SJCRH30 (cell line): ENCODE results near the gene SPRED2. TPM values are rescaled to one million over a fixed set of nuclear protein-coding genes. Genes with fewer than 3 reads are reported as not detected.

Source experiments
- DNase-seq, 2 experiments: peaks; one replicate each; pipeline ENCODE4 v3.0.0-alpha.2; 2015 to 2020
- H3K27ac ChIP-seq: fragments of 250-450 bp; sonication (Bioruptor Pico); 2 replicates; pipeline ENCODE4 v1.5.1; 2020; ENCODE audit warnings: mild to moderate bottlenecking, moderate library complexity
- H3K27me3 ChIP-seq: fragments of 250-450 bp; sonication (Bioruptor Pico); 2 replicates; pipeline ENCODE4 v1.5.1; 2020; ENCODE audit warnings: mild to moderate bottlenecking, moderate library complexity
- H3K36me3 ChIP-seq: fragments of 250-450 bp; sonication (Bioruptor Pico); 2 replicates; pipeline ENCODE4 v1.5.1; 2020; ENCODE audit warnings: mild to moderate bottlenecking, moderate library complexity
- H3K4me1 ChIP-seq: fragments of 250-450 bp; sonication (Bioruptor Pico); 2 replicates; pipeline ENCODE4 v1.5.1; 2020; ENCODE audit warnings: mild to moderate bottlenecking, moderate library complexity
- H3K4me3 ChIP-seq: fragments of 250-450 bp; sonication (Bioruptor Pico); 2 replicates; pipeline ENCODE4 v1.5.1; 2020; ENCODE audit warnings: mild to moderate bottlenecking, moderate library complexity
- H3K9me3 ChIP-seq: fragments of 250-450 bp; sonication (Bioruptor Pico); replicated peaks from 2 replicates; pipeline ENCODE4 v1.5.1; 2020; ENCODE audit warnings: mild to moderate bottlenecking, moderate library complexity
- total RNA-seq: library from RNA; depleted of rRNA; stranded (reverse); fragments of >200 nt; shearing (Covaris generic); gene quantifications from 2 replicates; pipeline ENCODE4 v1.2.3, GENCODE V29; 2014

Gene SPRED2
- total RNA-seq, 1 experiment from 2014 or later = 20.8 TPM

DNA sequence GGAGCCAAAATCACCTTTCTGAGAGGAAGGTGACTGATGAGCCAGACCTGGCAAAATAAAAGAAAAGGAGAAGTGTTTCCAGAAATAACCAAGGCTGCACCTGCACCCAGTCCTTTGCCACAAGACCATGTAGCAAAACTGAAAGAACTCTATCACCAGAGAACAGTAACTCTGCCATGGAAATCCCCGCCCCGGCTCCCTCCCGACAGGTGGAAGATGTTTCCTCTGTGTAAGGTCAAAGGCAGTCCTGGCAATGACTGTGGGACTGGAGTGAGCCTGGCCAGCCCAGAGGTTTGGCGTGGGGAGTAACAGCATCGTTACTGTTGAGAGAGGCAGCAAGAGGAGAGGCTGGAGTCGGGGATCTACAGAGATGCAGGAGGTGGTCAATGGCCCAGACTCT, 42.3 kb downstream of the SPRED2 start:
- Histone ChIP-seq H3K9me3 (no peaks in the 10 kb centered on the region), H3K4me1 (no peaks in the 10 kb centered on the region), H3K4me3 (no peak overlapping the region), H3K27ac (no peak overlapping the region), H3K36me3 (no peaks in the 10 kb centered on the region), H3K27me3 (no peaks in the 10 kb centered on the region)
- no peak for DNase-seq

DNA sequence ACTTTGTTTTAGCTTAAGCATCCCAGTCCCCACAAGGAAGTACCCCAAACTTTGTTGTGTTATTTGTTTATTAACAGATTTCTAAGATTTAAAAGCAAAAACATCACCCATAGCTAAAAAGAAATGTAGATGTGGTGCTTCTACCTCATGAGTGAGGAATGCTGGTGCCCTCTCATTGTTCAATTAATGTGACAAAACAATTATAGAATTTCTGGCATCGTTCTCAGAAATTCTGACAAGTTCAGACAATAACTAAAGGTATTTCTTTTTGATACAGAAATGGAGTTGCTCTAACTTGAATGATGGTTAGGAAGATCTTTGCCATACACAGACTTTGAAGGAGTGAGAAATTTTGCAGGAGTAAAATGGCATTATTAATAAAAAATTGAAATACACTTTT, 42.9 kb downstream of the SPRED2 start:
- H3K27ac ChIP-seq = no peak overlapping the region
- DNase-seq = no peak

DNA sequence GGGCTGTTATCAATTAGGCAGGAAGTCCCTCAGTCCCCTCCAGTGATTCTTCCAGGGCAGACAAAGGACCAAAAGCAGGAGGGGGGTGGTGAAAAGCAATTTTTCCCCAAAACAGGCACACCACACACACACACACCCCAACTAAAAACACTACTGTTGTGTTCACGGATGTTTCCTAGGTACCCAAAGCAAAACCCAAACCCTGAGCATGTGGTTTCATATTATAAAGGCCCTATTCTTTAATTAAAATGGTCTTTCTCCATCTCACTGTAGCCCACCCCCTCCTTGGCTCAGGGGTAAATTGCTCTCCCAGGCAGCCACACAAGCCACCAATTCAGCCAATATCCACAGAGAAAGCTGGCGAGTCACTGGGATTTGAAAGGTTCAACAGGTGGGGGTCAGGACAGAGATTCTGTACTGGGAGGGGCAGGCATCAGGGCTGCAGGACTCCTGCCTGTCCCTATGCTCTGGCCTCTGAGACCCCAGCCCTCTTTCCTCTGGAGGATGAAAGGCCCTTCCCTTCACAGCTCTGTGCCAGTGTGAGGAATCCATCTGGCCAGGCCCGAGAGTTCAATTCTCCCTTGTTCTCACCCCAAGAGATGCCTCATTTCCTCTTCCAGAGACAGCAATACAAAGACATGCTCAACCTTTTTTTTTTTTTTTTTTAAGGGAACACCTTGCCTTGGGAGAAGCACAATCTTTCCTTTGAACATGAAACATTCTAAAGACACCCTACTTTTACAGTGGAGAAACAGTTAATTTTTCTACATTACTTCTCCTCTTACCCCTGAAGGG, 43.6 kb downstream of the SPRED2 start:
- H3K36me3 ChIP-seq = no peaks in the 10 kb centered on the region
- no peaks in the 10 kb centered on the region for H3K27me3 ChIP-seq
- no peaks in the 10 kb centered on the region for H3K9me3 ChIP-seq
- H3K4me3 ChIP-seq = no peak overlapping the region
- H3K27ac ChIP-seq = no peak overlapping the region
- peaks cover 5% of the 10 kb centered on the region for H3K4me1 ChIP-seq
- DNase-seq = peak in 1 of 2 experiments; percentile 49

More for the DNA sequence above, 42.9 kb downstream of the SPRED2 start:
- no peaks in the 10 kb centered on the region; the same call in 1 of the 2 replicates for H3K4me1 ChIP-seq
- no peak overlapping the region for H3K4me3 ChIP-seq
- H3K27me3 ChIP-seq = no peaks in the 10 kb centered on the region
- H3K9me3 ChIP-seq = no peaks in the 10 kb centered on the region
- H3K36me3 ChIP-seq = no peaks in the 10 kb centered on the region

DNA sequence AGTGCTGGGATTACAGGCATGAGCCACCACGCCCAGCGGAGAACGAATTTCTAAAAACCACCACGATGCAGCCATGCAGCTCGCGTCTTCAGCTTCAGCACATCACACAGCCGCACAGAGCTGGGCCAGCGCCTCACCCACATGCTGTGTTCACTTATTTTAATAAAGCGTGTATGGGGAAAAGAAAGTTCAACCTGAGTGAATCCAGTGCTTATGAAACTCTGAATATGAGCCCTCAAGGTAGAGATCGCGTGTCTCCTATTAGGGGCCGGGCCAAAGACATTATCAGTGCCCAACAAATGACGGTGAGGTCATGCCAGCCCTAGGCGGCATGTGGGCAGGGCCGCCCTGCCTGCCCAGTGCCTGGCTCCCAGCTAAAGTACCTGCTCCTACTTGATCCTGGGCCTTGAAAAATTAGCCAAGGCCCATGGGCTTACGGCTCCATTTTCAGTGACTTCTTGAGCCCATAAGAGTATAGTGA, 44.3 kb downstream of the SPRED2 start:
- Histone ChIP-seq H3K27me3 (no peaks in the 10 kb centered on the region), H3K36me3 (no peaks in the 10 kb centered on the region), H3K27ac (no peak overlapping the region), H3K9me3 (no peaks in the 10 kb centered on the region), H3K4me3 (no peak overlapping the region), H3K4me1 (peaks cover 12% of the 10 kb centered on the region)
- no peak for DNase-seq

DNA sequence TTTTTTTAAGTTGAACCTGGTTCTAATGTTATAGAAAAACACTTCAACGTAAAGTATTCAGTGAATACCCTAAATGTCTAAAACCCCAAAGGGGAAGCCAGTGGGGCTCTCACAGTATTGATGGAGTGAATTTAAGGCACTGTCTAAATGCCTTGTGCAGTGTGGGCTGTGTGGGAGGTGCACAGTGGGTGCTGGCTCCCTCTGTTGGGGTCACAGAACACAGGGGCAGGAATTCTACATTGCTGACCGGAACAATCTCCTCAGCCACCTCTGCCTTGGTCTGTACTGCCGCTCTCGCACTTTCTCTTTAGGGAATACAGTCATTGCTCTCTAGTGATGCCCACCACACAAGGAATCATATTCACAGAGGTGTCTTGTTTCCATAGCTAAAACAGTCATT, 45.4 kb downstream of the SPRED2 start:
- Histone ChIP-seq H3K27me3 (no peaks in the 10 kb centered on the region), H3K4me3 (no peak overlapping the region), H3K36me3 (no peaks in the 10 kb centered on the region), H3K9me3 (no peaks in the 10 kb centered on the region), H3K4me1 (peaks cover 21% of the 10 kb centered on the region), H3K27ac (no peak overlapping the region)
- DNase-seq = peak in 1 of 2 experiments; percentile 28

DNA sequence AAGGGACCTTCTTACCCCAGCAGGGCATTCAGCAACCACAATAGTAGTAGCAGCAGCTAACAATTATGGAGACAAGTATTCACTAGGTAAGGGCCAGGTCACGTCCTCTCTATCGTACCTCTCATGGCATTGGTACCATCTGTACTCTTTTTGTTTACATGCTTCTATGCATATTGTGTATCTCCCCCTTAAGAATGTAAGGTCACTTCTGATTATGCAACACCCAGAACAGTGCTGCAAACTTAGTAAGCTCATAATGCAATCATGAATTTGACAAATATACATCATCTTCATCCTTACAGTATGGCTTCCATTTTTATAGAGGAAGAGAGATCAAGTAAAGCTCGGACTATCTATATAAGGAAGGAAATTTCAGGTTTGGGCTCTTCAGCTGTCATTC, 46.1 kb downstream of the SPRED2 start:
- Histone ChIP-seq H3K9me3 (no peaks in the 10 kb centered on the region), H3K27ac (no peak overlapping the region), H3K4me3 (no peak overlapping the region), H3K36me3 (no peaks in the 10 kb centered on the region), H3K27me3 (no peaks in the 10 kb centered on the region), H3K4me1 (peaks cover 24% of the 10 kb centered on the region)
- DNase-seq = no peak

DNA sequence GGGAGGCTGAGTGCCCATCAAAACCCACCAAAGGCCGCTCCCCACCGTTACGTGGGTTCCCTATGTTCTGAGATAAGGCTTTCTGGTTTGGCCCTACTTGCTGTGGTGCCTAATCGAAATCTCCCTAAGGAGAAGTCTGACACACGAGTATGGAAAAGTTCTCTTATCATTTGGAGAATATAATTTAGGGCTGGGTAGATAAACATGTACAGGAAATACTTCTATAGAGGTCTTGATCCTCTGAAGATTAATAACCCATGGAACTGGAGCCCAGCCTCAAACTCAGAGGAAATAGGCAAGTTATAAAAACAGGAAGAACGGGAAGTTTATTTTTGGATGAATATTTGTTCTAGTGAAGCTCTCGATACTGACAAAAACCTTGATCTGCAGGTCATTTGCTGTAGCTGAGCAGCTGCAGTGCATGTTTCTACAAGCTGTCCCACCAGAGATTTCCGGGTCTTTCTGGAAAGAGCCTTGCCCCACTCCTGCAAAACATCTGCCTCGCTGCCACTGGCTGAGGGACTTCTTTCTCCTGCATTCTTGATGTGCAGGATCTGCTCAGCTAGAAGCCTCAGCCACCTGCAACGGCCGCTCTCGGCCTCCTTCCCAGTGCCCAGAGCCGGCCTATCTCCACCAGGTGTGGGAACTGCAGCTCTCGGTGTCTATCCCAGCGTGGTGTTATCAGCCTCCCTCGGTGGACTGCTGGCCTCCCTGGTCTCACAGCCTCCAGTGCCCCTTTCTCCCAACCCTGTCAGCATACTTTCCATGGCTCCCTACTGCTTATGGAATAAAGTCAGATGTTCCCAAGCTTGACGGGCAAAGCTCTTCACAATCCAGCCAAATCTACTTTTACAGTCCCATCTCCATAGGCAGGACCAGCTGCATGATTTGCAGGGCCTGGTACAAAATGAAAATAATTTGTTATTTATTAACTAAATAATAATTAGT, 48.6 kb downstream of the SPRED2 start:
- Histone ChIP-seq H3K9me3 (no peaks in the 10 kb centered on the region), H3K27ac (no peak overlapping the region), H3K4me3 (no peak overlapping the region), H3K36me3 (no peaks in the 10 kb centered on the region), H3K4me1 (peaks cover 24% of the 10 kb centered on the region), H3K27me3 (no peaks in the 10 kb centered on the region)
- peak in 1 of 2 experiments; percentile 30 for DNase-seq

DNA sequence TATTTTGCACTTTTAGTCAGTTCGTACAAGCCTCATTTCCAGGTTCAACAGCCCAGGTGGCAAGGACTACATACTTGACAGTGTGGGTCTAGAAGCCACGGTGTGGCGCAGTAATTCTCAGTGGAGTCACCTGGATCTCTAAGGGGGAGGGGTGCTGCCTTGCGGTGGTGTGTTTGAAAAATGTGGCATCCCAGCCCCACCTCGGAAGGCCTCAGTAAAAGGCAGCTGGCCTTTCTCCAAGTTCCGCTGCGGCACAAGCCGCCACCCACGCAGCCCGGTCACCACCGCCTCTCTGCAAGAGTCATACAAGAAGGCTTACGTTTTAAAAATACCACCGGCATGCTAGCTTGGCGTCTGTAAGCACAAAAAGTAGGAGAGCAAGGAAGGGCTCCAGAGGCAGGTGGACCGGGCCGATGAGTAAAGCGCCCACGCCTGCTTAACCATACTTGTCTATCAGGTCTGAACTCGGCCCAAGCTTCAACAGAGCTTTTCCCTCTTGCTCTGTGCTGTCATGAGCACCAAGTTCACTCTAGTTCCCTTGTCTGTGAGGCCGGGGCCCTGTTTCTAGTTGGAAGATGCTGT, 49.5 kb downstream of the SPRED2 start:
- H3K4me3 ChIP-seq = peak overlapping the region; percentile 2
- H3K4me1 ChIP-seq = peaks cover 29% of the 10 kb centered on the region
- H3K27me3 ChIP-seq = no peaks in the 10 kb centered on the region
- H3K27ac ChIP-seq = peak overlapping the region; percentile 1; the same call in 1 of the 2 replicates
- H3K36me3 ChIP-seq = no peaks in the 10 kb centered on the region
- peak; percentile 88 for DNase-seq
- no peaks in the 10 kb centered on the region for H3K9me3 ChIP-seq

DNA sequence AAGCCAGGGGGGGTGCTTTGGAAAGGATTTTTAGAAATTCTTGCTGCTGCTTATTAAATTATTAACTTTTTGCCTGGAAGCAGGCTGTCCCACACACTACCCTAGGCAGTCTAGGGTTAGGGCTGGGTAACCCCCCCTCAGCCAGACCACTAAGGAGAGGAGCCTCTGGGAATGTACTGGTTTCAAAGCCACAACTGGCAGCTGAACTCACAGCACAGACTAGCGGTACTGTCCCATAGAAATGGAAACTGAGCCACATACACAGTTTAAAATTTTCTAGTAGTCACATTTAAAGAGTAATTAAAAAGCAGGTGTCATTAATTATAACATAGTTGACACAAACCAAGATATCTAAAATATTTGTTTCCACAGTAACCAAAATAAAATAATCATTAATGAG, 50.1 kb downstream of the SPRED2 start:
- Histone ChIP-seq H3K4me1 (peaks cover 30% of the 10 kb centered on the region), H3K4me3 (no peak overlapping the region), H3K27ac (peak overlapping the region; percentile 1; the same call in 1 of the 2 replicates), H3K9me3 (no peaks in the 10 kb centered on the region), H3K36me3 (no peaks in the 10 kb centered on the region), H3K27me3 (no peaks in the 10 kb centered on the region)
- peak; percentile 30 to 55 for DNase-seq

DNA sequence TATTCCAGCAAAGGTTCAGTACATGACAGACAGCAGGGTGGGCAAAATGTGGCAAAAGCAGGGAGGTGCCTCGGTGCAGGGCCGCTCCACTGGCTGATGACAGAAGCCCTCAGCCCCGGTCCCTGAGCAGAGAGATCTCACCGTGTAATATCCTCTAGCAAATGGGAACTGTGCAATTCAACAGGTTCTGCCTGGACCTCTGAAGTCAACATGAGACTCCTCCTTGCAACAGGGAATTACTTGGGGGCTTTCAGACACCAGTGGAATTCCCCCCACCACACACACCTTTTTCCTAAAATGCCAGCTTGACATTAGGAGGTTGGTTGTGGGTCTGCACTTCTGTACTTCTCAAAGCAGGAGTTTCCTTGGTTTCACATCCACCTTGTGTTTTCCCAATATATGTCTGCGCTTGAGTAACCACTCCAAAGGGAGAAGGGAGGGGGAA, 50.8 kb downstream of the SPRED2 start:
- DNase-seq = no peak
- H3K9me3 ChIP-seq = no peaks in the 10 kb centered on the region

DNA sequence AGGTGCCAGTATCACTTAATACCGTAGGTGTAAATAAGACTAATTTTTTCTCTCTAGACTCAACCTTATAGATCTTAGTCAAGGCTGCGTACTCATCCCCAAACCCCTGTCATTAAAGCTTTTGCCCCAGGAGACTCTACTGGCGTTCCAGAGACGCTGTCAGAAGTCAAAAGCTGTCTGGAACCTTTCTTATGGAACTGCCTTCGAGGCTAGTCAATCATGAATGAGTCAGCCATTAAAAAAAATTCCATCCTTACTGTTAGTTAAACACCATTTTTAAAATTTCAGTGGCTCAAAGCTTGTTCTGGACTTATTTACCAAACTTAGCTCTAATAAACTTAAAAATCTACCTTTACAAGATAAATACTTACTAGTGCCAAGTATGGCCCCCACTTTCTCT, 52.1 kb downstream of the SPRED2 start:
- Histone ChIP-seq H3K4me3 (no peak overlapping the region), H3K27me3 (no peaks in the 10 kb centered on the region), H3K4me1 (peaks cover 30% of the 10 kb centered on the region), H3K9me3 (no peaks in the 10 kb centered on the region), H3K27ac (no peak overlapping the region), H3K36me3 (no peaks in the 10 kb centered on the region; the same call in 1 of the 2 replicates)
- DNase-seq = no peak

More for the DNA sequence above, 50.8 kb downstream of the SPRED2 start:
- Histone ChIP-seq H3K27ac (no peak overlapping the region), H3K36me3 (no peaks in the 10 kb centered on the region), H3K4me3 (no peak overlapping the region), H3K4me1 (peaks cover 30% of the 10 kb centered on the region), H3K27me3 (no peaks in the 10 kb centered on the region)

DNA sequence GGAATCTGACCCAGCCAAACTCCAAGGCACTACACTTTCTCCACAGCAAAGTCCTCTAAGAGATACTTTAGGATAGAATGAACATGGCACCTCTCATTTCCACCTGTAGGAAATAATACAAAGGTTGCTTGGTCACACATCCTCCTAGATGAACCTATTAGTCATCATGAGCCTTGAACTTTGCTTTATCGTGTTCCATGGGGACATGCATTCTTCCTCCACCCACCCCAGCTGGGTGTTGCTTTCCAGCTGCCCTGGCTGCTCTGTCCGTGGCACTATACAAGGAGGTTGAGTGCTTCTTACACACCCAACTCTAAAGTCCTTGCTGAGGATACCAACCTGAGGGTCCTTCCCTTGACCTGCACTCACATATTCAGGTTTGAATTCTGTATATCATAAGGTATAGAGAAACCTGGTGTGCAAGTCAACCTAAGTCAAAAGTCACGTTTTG, 52.7 kb downstream of the SPRED2 start:
- Histone ChIP-seq H3K9me3 (no peaks in the 10 kb centered on the region), H3K4me1 (peaks cover 30% of the 10 kb centered on the region), H3K27ac (no peak overlapping the region), H3K4me3 (no peak overlapping the region), H3K36me3 (no peaks in the 10 kb centered on the region; the same call in 1 of the 2 replicates), H3K27me3 (no peaks in the 10 kb centered on the region)
- no peak for DNase-seq

DNA sequence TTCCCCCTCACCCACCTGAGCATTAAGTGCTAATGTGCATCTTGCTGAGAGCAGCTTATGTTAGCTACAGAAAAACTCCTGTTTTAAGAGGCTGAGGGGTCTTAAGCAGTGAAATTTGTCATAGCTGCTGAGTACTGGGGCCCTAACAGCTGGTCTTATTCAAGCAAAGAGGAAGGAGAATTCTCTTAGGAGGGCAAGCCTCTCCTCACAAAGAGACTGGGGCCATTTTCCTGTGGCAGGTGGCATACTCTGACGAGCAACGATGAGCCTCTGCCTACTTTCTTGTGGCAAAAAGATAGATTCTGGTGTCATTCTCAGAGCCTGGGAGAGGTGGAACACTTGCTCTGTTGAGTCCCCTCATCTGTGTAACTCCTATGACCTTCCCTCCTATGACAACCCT, 53.2 kb downstream of the SPRED2 start:
- Histone ChIP-seq H3K27ac (no peak overlapping the region), H3K4me1 (peaks cover 30% of the 10 kb centered on the region), H3K27me3 (no peaks in the 10 kb centered on the region), H3K4me3 (no peak overlapping the region), H3K36me3 (no peaks in the 10 kb centered on the region; the same call in 1 of the 2 replicates), H3K9me3 (no peaks in the 10 kb centered on the region)
- no peak for DNase-seq

DNA sequence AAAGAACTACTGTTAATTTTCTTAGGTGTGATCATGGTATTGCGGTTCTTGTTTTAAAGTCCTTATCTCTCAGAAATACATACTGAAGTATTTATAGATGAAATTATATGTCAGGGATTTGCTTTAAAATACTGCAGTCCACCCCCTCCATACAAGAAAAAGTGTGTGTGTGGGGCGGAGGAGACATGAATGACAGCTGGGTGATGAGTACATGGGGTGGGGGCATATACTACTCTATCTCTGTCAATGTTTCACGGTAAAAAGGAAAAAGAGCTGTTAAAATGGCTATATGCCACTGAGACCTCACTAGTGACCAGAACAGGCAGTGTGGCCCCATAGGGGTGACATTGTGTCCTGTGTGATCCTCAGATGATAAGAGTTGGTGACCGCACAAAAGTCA, 54.1 kb downstream of the SPRED2 start:
- DNase-seq = no peak
- Histone ChIP-seq H3K4me1 (peaks cover 24% of the 10 kb centered on the region), H3K4me3 (no peak overlapping the region), H3K36me3 (no peaks in the 10 kb centered on the region; the same call in 1 of the 2 replicates), H3K27ac (no peak overlapping the region), H3K9me3 (no peaks in the 10 kb centered on the region), H3K27me3 (no peaks in the 10 kb centered on the region)
